Esophagus squamous epithelium (tissue), 5 donors: ENCODE results near the gene GLTP. TPM values are rescaled to one million over a fixed set of nuclear protein-coding genes. Genes with fewer than 3 reads are reported as not detected.
"Not testable (repeated sequence)": the region's sequence is repeated elsewhere in the genome, so short reads cannot be mapped to it uniquely, and the experiment has no call there.

Experiments used
- DNase-seq: peaks from one replicate; lab custom pipeline; 2025; lab: John Stamatoyannopoulos, UW
- H3K27ac ChIP-seq, 4 donors: fragments of 200-600 bp; sonication (generic); one replicate each; pipeline ENCODE4 v1.5.1; 2016 to 2019; ENCODE audit warnings: mild to moderate bottlenecking in 1 of 4
- H3K27me3 ChIP-seq, 4 donors: fragments of 200-600 bp; sonication (generic); 1 replicate in 3 of 4; 2 replicates in 1 of 4; pipeline versions ENCODE4 v1.5.1 to v1.6.0; 2017 to 2021; ENCODE audit warnings: antibody characterized with exemption in 1 of 4
- H3K36me3 ChIP-seq, 3 donors: fragments of 200-600 bp; sonication (generic); one replicate each; pipeline ENCODE4 v1.5.1; 2016 to 2019
- H3K4me1 ChIP-seq, 3 donors: fragments of 200-600 bp; sonication (generic); one replicate each; pipeline ENCODE4 v1.5.1; 2017 to 2019
- H3K4me3 ChIP-seq, 4 donors: fragments of 200-600 bp; sonication (generic); 1 replicate in 3 of 4; 2 replicates in 1 of 4; pipeline ENCODE4 v1.5.1; 2016 to 2019; ENCODE audit warnings: mild to moderate bottlenecking in 2 of 4, moderate library complexity in 1 of 4
- H3K9me3 ChIP-seq, 3 donors: fragments of 200-600 bp; sonication (generic); one replicate each; pipeline ENCODE4 v1.5.1; 2016 to 2019
- POLR2A ChIP-seq, 4 donors: fragments of 450-650 bp; IDR thresholded peaks; one replicate each; pipeline ENCODE4 v1.6.1; 2017; ENCODE audit warnings: antibody characterized with exemption in 4 of 4, mild to moderate bottlenecking in 4 of 4, moderate library complexity in 3 of 4
- WGBS, 2 donors: methylation state at CpG; one replicate each; pipeline ENCODE4 v1.1.5; 2018; 5-methylcytosine and 5-hydroxymethylcytosine counted together
- intact Hi-C: fragments of 100-400 bp; cut with DNase I; formaldehyde crosslinking; loops from one replicate; pipeline ENCODE4 v1.15.0; 2022
- total RNA-seq, 4 donors: library from RNA; depleted of rRNA; stranded (reverse); fragments of >200 nt; gene quantifications; one replicate each; pipeline ENCODE4 v1.1.0, GENCODE V29; 2016
- TF ChIP-seq, protein P1 (sequence below), 6 experiments: fragments of 450-650 bp in 4 of 6; fragments of 200-600 bp in 2 of 6; sonication (generic) in 2 of 6; IDR thresholded peaks; one replicate each; pipeline ENCODE4 v1.5.1; 2016 to 2019; ENCODE audit warnings: antibody characterized with exemption in 6 of 6, mild to moderate bottlenecking in 4 of 6, moderate library complexity in 4 of 6
- donor health status: DM: yes; HTN: yes; CAD: no.

GLTP gene
- total RNA-seq, 4 donors from 2014 or later: 315 to 901 (median 457) TPM

DNA sequence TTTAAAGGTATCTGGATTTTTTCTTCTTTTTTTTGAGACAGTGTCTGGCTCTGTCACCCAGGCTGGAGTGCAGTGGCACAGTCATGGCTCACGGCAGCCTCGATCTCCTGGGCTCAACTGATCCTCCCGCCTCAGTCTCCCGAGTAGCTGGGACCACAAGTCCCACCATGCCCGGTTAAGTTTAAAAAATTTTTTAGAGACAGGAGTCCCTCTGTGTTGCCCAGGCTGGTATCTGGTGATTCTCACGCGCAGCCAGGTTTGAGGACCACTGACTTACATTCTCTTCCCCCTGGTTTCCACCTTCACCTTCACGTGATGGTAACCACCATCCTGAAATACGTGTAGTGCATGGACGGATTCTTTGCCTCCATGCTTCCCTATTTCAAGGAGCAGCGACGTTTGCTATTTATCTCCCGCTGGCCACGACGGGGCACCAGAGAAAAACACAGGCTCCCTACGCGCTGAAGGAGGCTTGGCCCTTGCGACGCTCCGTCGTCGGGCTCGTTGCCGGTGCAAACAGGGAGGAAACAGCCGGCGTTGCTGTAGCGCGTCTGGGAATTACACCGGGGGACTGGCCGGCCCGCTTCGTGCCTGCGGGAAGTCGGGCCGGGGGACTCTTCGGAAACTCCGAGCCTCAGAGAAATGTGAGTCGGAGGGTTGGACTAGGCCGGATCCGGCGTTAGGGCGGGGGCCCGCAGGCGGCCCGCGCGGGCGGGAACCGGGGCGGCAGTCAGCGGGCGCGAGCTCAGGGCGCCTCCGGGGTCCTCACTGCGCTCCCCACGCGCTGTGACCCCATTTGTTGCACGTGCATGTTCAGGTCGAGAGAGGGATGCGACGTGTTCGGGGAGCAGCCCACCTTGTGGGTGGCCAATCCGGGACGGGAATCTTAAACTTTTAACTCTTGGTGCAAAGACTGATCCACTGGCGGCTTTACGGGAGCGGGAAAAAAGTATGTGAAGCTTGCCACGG is 19.7 kb upstream of the GLTP start, which contains the start of gene TCHP:
Gene TCHP, plus strand, starts transcription at position 492 of the 969 bp plus-strand sequence. CDS start 2,753 bp downstream, outside the sequence.
- intact Hi-C loops: no loop called here
- peak; percentile 32 for DNase-seq
- no peaks in the 10 kb centered on the region for H3K9me3 ChIP-seq
- peak within 1 kb of the TSS; percentile 64 to 99 (median 86) for H3K4me3 ChIP-seq
- WGBS, 2 donors: 2 to 9% methylated on average over 10 to 31 of the region's 69 CpGs
- peaks cover 17 to 41% (median 17%) of the 10 kb centered on the region in 3 donors for H3K4me1 ChIP-seq
- H3K27ac ChIP-seq: peak within 1 kb of the TSS; percentile 87 to 92 (median 90)
- peaks cover 16 to 30% (median 19%) of the 10 kb centered on the region in 3 donors for H3K36me3 ChIP-seq
- TF ChIP-seq, protein P1, sequence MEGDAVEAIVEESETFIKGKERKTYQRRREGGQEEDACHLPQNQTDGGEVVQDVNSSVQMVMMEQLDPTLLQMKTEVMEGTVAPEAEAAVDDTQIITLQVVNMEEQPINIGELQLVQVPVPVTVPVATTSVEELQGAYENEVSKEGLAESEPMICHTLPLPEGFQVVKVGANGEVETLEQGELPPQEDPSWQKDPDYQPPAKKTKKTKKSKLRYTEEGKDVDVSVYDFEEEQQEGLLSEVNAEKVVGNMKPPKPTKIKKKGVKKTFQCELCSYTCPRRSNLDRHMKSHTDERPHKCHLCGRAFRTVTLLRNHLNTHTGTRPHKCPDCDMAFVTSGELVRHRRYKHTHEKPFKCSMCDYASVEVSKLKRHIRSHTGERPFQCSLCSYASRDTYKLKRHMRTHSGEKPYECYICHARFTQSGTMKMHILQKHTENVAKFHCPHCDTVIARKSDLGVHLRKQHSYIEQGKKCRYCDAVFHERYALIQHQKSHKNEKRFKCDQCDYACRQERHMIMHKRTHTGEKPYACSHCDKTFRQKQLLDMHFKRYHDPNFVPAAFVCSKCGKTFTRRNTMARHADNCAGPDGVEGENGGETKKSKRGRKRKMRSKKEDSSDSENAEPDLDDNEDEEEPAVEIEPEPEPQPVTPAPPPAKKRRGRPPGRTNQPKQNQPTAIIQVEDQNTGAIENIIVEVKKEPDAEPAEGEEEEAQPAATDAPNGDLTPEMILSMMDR (IDR thresholded peaks at IDR 0.05): peak in 4 of 6 experiments; percentile 7 to 40 (median 20)
- peak in 3 of 4 donors; percentile 19 to 40 (median 28) for TF ChIP-seq POLR2A (IDR thresholded peaks at IDR 0.05)
- no peaks in the 10 kb centered on the region for H3K27me3 ChIP-seq

DNA sequence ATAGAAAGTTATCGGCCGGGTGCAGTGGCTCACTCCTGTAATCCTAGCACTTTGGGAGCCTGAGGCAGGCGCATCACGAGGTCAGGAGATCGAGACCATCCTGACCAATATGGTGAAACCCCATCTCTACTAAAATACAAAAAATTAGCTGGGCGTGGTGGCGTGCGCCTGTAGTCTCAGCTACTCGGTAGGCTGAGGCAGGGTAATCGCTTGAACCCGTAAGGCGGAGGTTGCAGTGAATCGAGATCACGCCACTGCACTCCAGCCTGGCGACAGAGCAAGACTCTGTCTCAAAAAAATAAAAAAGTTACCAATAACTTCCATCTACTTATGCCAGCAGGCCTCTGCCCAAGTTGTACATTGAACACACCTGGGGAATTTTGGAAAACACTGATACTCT is 19.0 kb upstream of the GLTP start:
- peak overlapping the region in 3 of 4 donors; percentile 87 to 92 (median 91) for H3K27ac ChIP-seq
- intact Hi-C loops: not testable (repeated sequence)
- 81 to 92% methylated on average over 15 of the region's 15 CpGs for WGBS, 2 donors

DNA sequence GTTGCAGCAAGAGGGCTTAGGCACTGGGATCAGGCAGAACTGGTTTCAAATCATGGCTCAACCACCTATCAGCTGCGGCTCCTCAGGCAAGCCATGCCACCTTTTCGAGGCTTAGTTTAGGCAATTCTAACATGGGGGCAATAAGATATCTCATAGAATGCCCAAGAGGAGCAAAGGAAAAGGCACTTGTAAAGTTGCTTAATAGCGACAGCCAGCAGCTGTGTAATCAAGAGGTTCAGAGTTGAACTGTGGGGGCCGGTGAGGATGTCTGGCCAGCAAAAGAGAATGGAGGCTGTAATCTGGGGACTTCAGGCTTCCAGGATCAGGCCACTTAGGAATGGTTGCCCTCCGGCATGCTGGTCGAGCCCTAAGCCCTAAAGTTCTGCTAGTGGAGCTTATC is 16.7 kb upstream of the GLTP start:
- TF ChIP-seq, protein P1 (IDR thresholded peaks at IDR 0.05): no peak
- no peak for TF ChIP-seq POLR2A (IDR thresholded peaks at IDR 0.05)
- Histone ChIP-seq H3K27ac (peak overlapping the region in 1 of 4 donors; percentile 50), H3K27me3 (no peaks in the 10 kb centered on the region), H3K4me1 (peaks cover 20 to 58% (median 21%) of the 10 kb centered on the region in 3 donors), H3K4me3 (no peak overlapping the region), H3K36me3 (no peaks in the 10 kb centered on the region), H3K9me3 (no peaks in the 10 kb centered on the region)
- WGBS, 2 donors: 82 to 87% methylated on average over 6 of the region's 6 CpGs
- intact Hi-C loops: no loop called here
- DNase-seq: no peak

More for the DNA sequence above, 19.0 kb upstream of the GLTP start:
- H3K36me3 ChIP-seq: peaks cover 11 to 23% (median 12%) of the 10 kb centered on the region in 3 donors
- H3K27me3 ChIP-seq, H3K9me3 ChIP-seq, DNase-seq: not testable (repeated sequence)
- peak overlapping the region in 3 of 4 donors; percentile 64 to 99 (median 90) for H3K4me3 ChIP-seq
- H3K4me1 ChIP-seq: peaks cover 17 to 41% (median 17%) of the 10 kb centered on the region in 3 donors

DNA sequence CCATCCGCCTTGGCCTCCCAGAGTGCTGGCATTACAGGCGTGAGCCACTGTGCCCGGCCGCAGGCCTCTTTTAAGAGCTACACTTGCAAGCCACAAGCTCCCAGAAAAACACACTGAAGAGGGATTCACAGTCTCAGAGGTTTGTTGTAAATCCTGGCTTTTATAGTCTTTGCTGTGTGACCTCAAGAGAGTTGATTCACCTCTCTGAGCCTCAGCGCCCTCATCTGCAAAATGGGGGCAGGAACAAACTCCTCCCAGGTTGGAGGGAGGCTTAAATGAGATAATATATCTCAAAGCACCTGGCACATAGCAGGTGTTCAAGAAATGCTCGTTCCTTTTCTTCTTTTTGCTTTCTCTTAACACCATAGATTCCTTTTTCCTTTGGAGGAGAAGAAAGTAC is 15.8 kb upstream of the GLTP start:
- intact Hi-C loops: no loop called here
- Histone ChIP-seq H3K36me3 (no peaks in the 10 kb centered on the region), H3K27me3 (no peaks in the 10 kb centered on the region), H3K27ac (peak overlapping the region in 2 of 4 donors; percentile 33 to 50), H3K4me1 (peaks cover 13 to 58% (median 14%) of the 10 kb centered on the region in 3 donors), H3K9me3 (no peaks in the 10 kb centered on the region), H3K4me3 (no peak overlapping the region)
- TF ChIP-seq, protein P1 (IDR thresholded peaks at IDR 0.05): no peak
- TF ChIP-seq POLR2A (IDR thresholded peaks at IDR 0.05): no peak
- WGBS, 2 donors: 80 to 88% methylated on average over 1 to 4 of the region's 6 CpGs
- DNase-seq: no peak

DNA sequence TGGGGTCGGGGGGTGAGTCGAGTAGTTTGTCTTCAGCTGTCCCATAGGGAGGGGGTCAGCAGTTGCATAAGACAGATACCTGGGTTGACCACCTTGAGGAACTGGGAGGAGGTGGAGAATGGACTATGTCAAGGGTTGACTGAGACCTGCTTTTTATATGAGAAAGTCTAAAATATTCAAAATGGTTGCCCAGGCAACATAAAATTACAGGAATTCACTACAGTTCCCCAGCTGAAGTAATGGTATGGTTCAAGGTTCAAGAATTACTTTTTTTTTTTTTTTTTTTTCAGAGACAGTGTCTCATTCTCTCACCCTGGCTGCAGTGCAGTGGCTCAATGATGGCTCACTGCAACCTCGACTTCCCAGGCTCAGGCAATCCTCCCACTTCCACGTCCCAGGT is 14.6 kb upstream of the GLTP start:
- Histone ChIP-seq H3K27me3 (no peaks in the 10 kb centered on the region), H3K9me3 (no peaks in the 10 kb centered on the region), H3K4me3 (no peak overlapping the region), H3K4me1 (peaks cover 9 to 59% (median 13%) of the 10 kb centered on the region in 3 donors), H3K36me3 (no peaks in the 10 kb centered on the region), H3K27ac (no peak overlapping the region)
- no peak for DNase-seq
- intact Hi-C loops: no loop called here
- 42 to 68% methylated on average over 2 to 4 of the region's 4 CpGs for WGBS, 2 donors
- no peak for TF ChIP-seq POLR2A (IDR thresholded peaks at IDR 0.05)
- TF ChIP-seq, protein P1 (IDR thresholded peaks at IDR 0.05): no peak
